HT1080 (cell line): ENCODE measurements around the gene TRRAP. TPM values are rescaled to one million over a fixed set of nuclear protein-coding genes. Genes with fewer than 3 reads are reported as not detected.

Experiments
- DNase-seq: peaks from one replicate; pipeline ENCODE4 v3.0.0-alpha.2; 2015; ENCODE audit warnings: low read depth
- total RNA-seq: library from RNA; depleted of rRNA; stranded (reverse); fragments of >200 nt; shearing (Covaris generic); gene quantifications from 2 replicates; pipeline ENCODE4 v1.2.3, GENCODE V29; 2014

Gene TRRAP
- total RNA-seq, 1 experiment from 2014 or later: 14.7 TPM

GRCh38 chr7:99004781-99005500 is 126.6 kb downstream of the TRRAP start:
- no peak for DNase-seq

GRCh38 chr7:99005776-99006175 is 127.4 kb downstream of the TRRAP start:
- no peak for DNase-seq

- no peak for DNase-seq
These were observed 128.6 kb downstream of the TRRAP start for GRCh38 chr7:99006739-99007424.

GRCh38 chr7:99008181-99008631 is 129.9 kb downstream of the TRRAP start:
- DNase-seq: no peak

- DNase-seq: no peak
These were observed 130.7 kb downstream of the TRRAP start for GRCh38 chr7:99008921-99009530.

GRCh38 chr7:99010281-99010680 is 131.9 kb downstream of the TRRAP start:
- DNase-seq: no peak

- no peak for DNase-seq
These were observed 133.0 kb downstream of the TRRAP start for GRCh38 chr7:99011341-99011705.

GRCh38 chr7:99011706-99012404 is 133.5 kb downstream of the TRRAP start:
- DNase-seq: no peak

- DNase-seq: no peak
These were observed 134.4 kb downstream of the TRRAP start for GRCh38 chr7:99012722-99013121.

GRCh38 chr7:99013266-99014112 is 135.2 kb downstream of the TRRAP start:
- DNase-seq: no peak

- no peak for DNase-seq
These were observed 136.0 kb downstream of the TRRAP start for GRCh38 chr7:99014113-99014985.

- DNase-seq: no peak
These were observed 137.9 kb downstream of the TRRAP start for GRCh38 chr7:99016196-99016595.

GRCh38 chr7:99019523-99020412 is 141.4 kb downstream of the TRRAP start:
- DNase-seq: no peak

- no peak for DNase-seq
These were observed 142.0 kb downstream of the TRRAP start for GRCh38 chr7:99020413-99020715.

GRCh38 chr7:99021941-99022560 is 143.7 kb downstream of the TRRAP start:
- no peak for DNase-seq

- no peak for DNase-seq
These were observed 145.7 kb downstream of the TRRAP start for GRCh38 chr7:99024066-99024465.

GRCh38 chr7:99027241-99027640 is 148.9 kb downstream of the TRRAP start:
- DNase-seq: no peak

- DNase-seq: no peak
These were observed 149.5 kb downstream of the TRRAP start for GRCh38 chr7:99027841-99028240.
